Ureter (tissue), 1 donor: Measurements from ENCODE around the gene CT47B1. TPM values are rescaled to one million over a fixed set of nuclear protein-coding genes. Genes with fewer than 3 reads are reported as not detected.
"Not testable (repeated sequence)": the region's sequence is repeated elsewhere in the genome, so short reads cannot be mapped to it uniquely, and the experiment has no call there.

Source experiments
- DNase-seq: peaks from one replicate; pipeline ENCODE4 v3.0.0-alpha.2; 2020; ENCODE audit warnings: low spot score
- total RNA-seq: library from RNA; stranded (reverse); gene quantifications from one replicate; pipeline ENCODE4 v1.2.4, GENCODE V29; 2023
- donor health status: DM: yes; HTN: yes; CAD: no.

The CT47B1 gene
- not detected for total RNA-seq

DNA sequence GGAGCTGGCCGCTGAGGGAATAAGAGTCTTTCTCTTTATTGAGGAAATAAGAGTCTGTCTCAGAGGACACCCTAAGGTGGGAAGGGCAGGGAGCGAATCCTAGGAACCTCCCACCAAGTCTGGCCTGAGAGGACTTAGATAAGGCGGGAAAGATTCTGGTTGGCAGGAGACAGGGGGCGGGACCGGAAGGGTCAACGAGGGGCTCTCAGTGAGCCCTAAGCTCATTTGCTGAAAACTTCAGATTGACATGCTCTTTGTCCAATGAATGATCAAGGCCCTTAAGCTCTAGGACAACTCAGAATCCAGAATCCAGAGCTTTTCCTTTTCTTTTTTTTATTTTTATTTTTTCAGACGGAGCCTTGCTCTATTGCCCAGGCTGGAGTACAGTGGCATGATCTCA is at the start of gene CT47B1:
TSS of gene CT47B1 (minus strand) at position 101 of the 400 bp plus-strand sequence. CDS start 196 bp downstream, outside the sequence.
- DNase-seq = not testable (repeated sequence)

- DNase-seq = no peak
These were observed 748 bp downstream of the CT47B1 start for GRCh38 chrX:120874678-120875557.

DNA sequence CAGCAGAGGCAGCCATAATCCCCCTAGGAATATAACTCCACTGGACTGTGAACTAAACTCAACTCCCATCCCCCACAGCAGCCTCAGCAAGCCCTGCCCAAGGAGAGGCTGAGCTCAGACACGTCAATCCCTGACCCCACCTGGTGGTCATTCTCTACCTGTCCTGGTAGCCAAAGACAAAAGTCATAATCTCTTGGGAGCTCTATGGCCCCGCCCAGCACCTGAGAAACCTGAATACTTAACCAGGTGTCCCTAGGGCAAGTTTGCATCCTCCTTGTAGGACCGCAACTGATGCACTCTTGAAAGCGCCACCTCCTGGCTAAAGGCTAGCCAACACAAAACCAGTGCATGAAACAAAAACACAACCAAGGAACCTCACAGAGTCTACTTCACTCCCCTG is 18.4 kb downstream of the CT47B1 start:
- DNase-seq = no peak

DNA sequence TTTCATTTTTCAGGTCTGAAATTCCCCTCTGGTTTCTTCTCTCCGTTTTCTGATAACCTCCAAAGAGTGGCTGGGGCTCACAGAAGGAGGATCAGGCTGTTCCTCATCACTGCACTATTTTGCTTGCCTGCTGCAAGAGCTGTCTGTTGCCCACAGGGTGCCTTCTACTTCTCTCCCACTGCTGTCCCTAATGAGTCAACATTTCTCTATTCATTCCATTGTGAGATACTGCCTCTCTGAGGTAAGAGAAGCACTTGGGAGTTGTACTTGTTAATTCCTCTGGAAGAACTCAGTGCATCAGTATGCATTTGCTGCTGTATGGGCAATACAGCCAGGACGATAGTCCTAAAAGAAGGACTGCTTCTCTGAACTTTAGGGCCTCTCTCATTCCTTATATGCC is 34.8 kb downstream of the CT47B1 start:
- DNase-seq = no peak

DNA sequence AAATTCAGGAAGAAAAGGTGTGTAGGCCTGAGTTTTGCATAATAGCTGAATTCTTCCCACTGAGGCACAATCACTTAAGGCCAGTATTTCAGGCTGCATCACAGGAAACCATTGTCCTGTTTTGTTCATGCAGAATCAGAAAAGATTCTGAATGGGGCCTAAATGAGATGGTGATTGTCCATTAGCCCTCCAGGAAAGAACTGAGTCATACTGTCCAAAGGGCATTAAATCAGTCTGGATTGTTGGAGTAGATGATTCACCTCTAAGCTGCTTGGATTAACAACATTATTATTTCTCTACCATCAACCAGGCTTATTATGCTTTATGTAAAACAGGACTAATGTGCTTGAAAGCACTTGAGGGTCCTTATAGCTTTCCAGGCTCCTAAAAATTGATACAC is 36.2 kb downstream of the CT47B1 start:
- no peak for DNase-seq

- DNase-seq = not testable (repeated sequence)
These were observed 48.5 kb downstream of the CT47B1 start for GRCh38 chrX:120827213-120827612.

- no peak for DNase-seq
These were observed 50.5 kb downstream of the CT47B1 start for GRCh38 chrX:120825146-120825545.

DNA sequence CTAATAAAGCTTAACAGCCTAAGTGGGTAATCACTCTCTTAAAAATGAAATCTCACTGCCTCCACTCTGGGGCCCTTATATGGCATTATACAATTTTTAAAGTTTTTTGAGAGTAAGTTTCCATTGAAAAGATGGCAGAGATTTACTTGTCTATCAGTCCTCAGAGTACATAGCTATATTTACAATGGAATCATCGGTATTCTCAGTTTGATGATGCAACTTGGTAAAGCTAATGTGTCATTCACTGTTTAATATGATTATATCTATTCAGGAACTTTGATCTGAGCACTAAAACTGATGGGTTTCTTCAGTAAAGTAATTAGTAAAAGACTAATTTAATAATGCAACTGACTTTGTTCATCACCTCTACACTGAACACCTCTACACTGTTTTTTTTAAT is 51.6 kb downstream of the CT47B1 start:
- no peak for DNase-seq

DNA sequence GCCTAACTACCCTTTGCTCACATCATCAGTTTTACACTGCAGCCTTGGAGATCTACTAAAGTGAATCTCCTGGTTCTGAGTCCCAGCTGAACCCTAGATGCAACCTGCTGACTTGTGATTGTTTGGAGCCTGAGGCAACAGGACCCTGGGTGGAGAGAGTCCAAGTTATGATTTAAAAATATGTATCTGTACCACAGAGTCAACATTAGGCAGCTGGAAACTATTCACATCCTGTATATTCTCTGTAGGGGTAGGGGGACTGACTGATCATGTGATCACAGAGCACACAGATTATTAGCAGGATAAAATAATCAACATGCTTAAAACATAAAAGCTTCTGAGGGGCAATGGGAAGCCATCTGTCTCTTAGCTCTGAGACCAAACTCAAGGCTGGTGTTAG is 52.1 kb downstream of the CT47B1 start:
- no peak for DNase-seq

Other genes with a start within 250 kb of the CT47B1 start
- 22.4 TPM for gene C1GALT1C1, start 245.8 kb downstream of the CT47B1 start, total RNA-seq
- gene CT47A11, start 61.3 kb upstream of the CT47B1 start, total RNA-seq = not detected
- gene CT47A10, start 66.2 kb upstream of the CT47B1 start, total RNA-seq = not detected
- not detected for gene CT47A9, start 71.0 kb upstream of the CT47B1 start, total RNA-seq
- not detected for gene CT47A8, start 75.9 kb upstream of the CT47B1 start, total RNA-seq
- not detected for gene CT47A7, start 80.7 kb upstream of the CT47B1 start, total RNA-seq
- not detected for gene CT47A6, start 85.6 kb upstream of the CT47B1 start, total RNA-seq
- gene CT47A5, start 90.5 kb upstream of the CT47B1 start, total RNA-seq = not detected
- not detected for gene CT47A4, start 95.3 kb upstream of the CT47B1 start, total RNA-seq
- gene CT47A3, start 100.2 kb upstream of the CT47B1 start, total RNA-seq = not detected
- not detected for gene CT47A2, start 105.1 kb upstream of the CT47B1 start, total RNA-seq
- not detected for gene CT47A1, start 109.9 kb upstream of the CT47B1 start, total RNA-seq
- gene GLUD2, start 171.7 kb upstream of the CT47B1 start, total RNA-seq = 2.5 TPM